HUES48 (cell line): ENCODE data around the gene PACS1.
A peak's percentile ranks its signal among the peaks of the same experiment; 100 is the strongest.
"Not testable (repeated sequence)": the region's sequence is repeated elsewhere in the genome, so short reads cannot be mapped to it uniquely, and the experiment has no call there.

Source experiments
- H3K27ac ChIP-seq: one replicate; pipeline ENCODE4 v1.7.0; 2013; ENCODE audit warnings: low read depth, low read length, inconsistent platforms
- H3K27me3 ChIP-seq: 2 replicates; pipeline ENCODE4 v1.6.1; 2013; ENCODE audit warnings: mild to moderate bottlenecking, low read length; ENCODE audit not compliant: control insufficient read depth, insufficient read depth
- H3K36me3 ChIP-seq: 2 replicates; pipeline ENCODE4 v1.6.1; 2013; ENCODE audit warnings: low read length; ENCODE audit not compliant: control insufficient read depth, insufficient read depth
- H3K4me1 ChIP-seq: 2 replicates; pipeline ENCODE4 v1.6.1; 2013; ENCODE audit warnings: mild to moderate bottlenecking, low read length; ENCODE audit not compliant: control insufficient read depth, insufficient read depth
- H3K4me3 ChIP-seq: 2 replicates; pipeline ENCODE4 v1.5.1; 2013; ENCODE audit warnings: mild to moderate bottlenecking, low read depth, low read length
- H3K9ac ChIP-seq: 2 replicates; pipeline ENCODE4 v1.6.1; 2013; ENCODE audit warnings: mild to moderate bottlenecking, low read depth, low read length, moderate library complexity
- H3K9me3 ChIP-seq: 2 replicates; pipeline ENCODE4 v1.6.1; 2013; ENCODE audit warnings: low read length; ENCODE audit not compliant: control insufficient read depth, insufficient read depth

Gene PACS1

GRCh38 chr11:66268244-66268951 is 198.3 kb downstream of the PACS1 start, which contains the start of gene RAB1B:
Gene RAB1B, plus strand, starts transcription at chr11:66268639. Its CDS starts 41 bp downstream, at chr11:66268680.
- no peaks in the 10 kb centered on the region for H3K9me3 ChIP-seq
- H3K27me3 ChIP-seq, result no peaks in the 10 kb centered on the region
- H3K9ac ChIP-seq, result peak within 1 kb of the TSS; percentile 93
- peaks cover 8% of the 10 kb centered on the region; the same call in 1 of the 2 replicates for H3K4me1 ChIP-seq
- H3K27ac ChIP-seq, result peak within 1 kb of the TSS; percentile 97
- peak within 1 kb of the TSS; percentile 90 for H3K4me3 ChIP-seq
- H3K36me3 ChIP-seq, result peaks cover 48% of the 10 kb centered on the region

GRCh38 chr11:66268952-66269905 is 199.2 kb downstream of the PACS1 start:
- H3K9ac ChIP-seq, result peak overlapping the region; percentile 49
- no peaks in the 10 kb centered on the region for H3K27me3 ChIP-seq
- H3K4me3 ChIP-seq, result peak overlapping the region; percentile 90
- H3K27ac ChIP-seq, result peak overlapping the region; percentile 97
- H3K4me1 ChIP-seq, result peaks cover 8% of the 10 kb centered on the region; the same call in 1 of the 2 replicates
- no peaks in the 10 kb centered on the region for H3K9me3 ChIP-seq
- H3K36me3 ChIP-seq, result peaks cover 48% of the 10 kb centered on the region

- Histone ChIP-seq H3K27ac (no peak overlapping the region), H3K4me3 (no peak overlapping the region), H3K9ac (no peak overlapping the region), H3K27me3 (no peaks in the 10 kb centered on the region), H3K9me3 (no peaks in the 10 kb centered on the region), H3K4me1 (peaks cover 8% of the 10 kb centered on the region; the same call in 1 of the 2 replicates), H3K36me3 (peaks cover 38% of the 10 kb centered on the region)
Observed at GRCh38 chr11:66271816-66272215, 201.7 kb downstream of the PACS1 start.

GRCh38 chr11:66272596-66272995 is 202.5 kb downstream of the PACS1 start:
- H3K4me1 ChIP-seq, result peaks cover 8% of the 10 kb centered on the region; the same call in 1 of the 2 replicates
- no peak overlapping the region for H3K9ac ChIP-seq
- H3K9me3 ChIP-seq, result no peaks in the 10 kb centered on the region
- H3K36me3 ChIP-seq, result peaks cover 38% of the 10 kb centered on the region
- no peaks in the 10 kb centered on the region for H3K27me3 ChIP-seq
- H3K4me3 ChIP-seq, result no peak overlapping the region
- H3K27ac ChIP-seq, result no peak overlapping the region

- Histone ChIP-seq H3K36me3 (peaks cover 38% of the 10 kb centered on the region), H3K4me1 (peaks cover 8% of the 10 kb centered on the region; the same call in 1 of the 2 replicates), H3K9ac (no peak overlapping the region), H3K4me3 (no peak overlapping the region), H3K9me3 (no peaks in the 10 kb centered on the region), H3K27me3 (no peaks in the 10 kb centered on the region), H3K27ac (no peak overlapping the region)
Observed at GRCh38 chr11:66274219-66274618, 204.1 kb downstream of the PACS1 start.

- no peak overlapping the region for H3K4me3 ChIP-seq
- no peak overlapping the region for H3K27ac ChIP-seq
- peaks cover 38% of the 10 kb centered on the region for H3K36me3 ChIP-seq
- H3K27me3 ChIP-seq, result no peaks in the 10 kb centered on the region
- no peaks in the 10 kb centered on the region for H3K9me3 ChIP-seq
- no peaks in the 10 kb centered on the region for H3K4me1 ChIP-seq
- H3K9ac ChIP-seq, result no peak overlapping the region
Observed at GRCh38 chr11:66275396-66275795, 205.3 kb downstream of the PACS1 start.

- Histone ChIP-seq H3K27ac (no peak overlapping the region), H3K9me3 (no peaks in the 10 kb centered on the region), H3K4me3 (no peak overlapping the region), H3K9ac (no peak overlapping the region), H3K27me3 (no peaks in the 10 kb centered on the region), H3K4me1 (no peaks in the 10 kb centered on the region), H3K36me3 (peaks cover 38% of the 10 kb centered on the region)
Observed at GRCh38 chr11:66275984-66276612, 206.0 kb downstream of the PACS1 start.

- not testable (repeated sequence) for H3K27me3 ChIP-seq, H3K4me3 ChIP-seq, H3K4me1 ChIP-seq, H3K9me3 ChIP-seq, H3K27ac ChIP-seq, H3K9ac ChIP-seq
- peaks cover 36% of the 10 kb centered on the region for H3K36me3 ChIP-seq
Observed at GRCh38 chr11:66276619-66277018, 206.5 kb downstream of the PACS1 start.

- H3K9ac ChIP-seq, H3K4me1 ChIP-seq, H3K27ac ChIP-seq, H3K4me3 ChIP-seq, H3K27me3 ChIP-seq, H3K9me3 ChIP-seq: not testable (repeated sequence)
- H3K36me3 ChIP-seq, result peaks cover 32% of the 10 kb centered on the region
Observed at GRCh38 chr11:66277064-66277463, 207.0 kb downstream of the PACS1 start.

GRCh38 chr11:66277471-66278362 is 207.6 kb downstream of the PACS1 start, which contains the start of gene CNIH2:
Gene CNIH2, plus strand, starts transcription at chr11:66278175. Its CDS starts 282 bp downstream, at chr11:66278457.
- H3K4me3 ChIP-seq, result peak within 1 kb of the TSS; percentile 60
- peaks cover 25% of the 10 kb centered on the region for H3K36me3 ChIP-seq
- peak within 1 kb of the TSS; percentile 20 for H3K27ac ChIP-seq
- H3K4me1 ChIP-seq, result peaks cover 5% of the 10 kb centered on the region
- H3K9me3 ChIP-seq, result no peaks in the 10 kb centered on the region
- H3K9ac ChIP-seq, result no peak within 1 kb of the TSS
- H3K27me3 ChIP-seq, result no peaks in the 10 kb centered on the region
